Measurements from ENCODE around the gene PTGDR2.

Gene PTGDR2

DNA sequence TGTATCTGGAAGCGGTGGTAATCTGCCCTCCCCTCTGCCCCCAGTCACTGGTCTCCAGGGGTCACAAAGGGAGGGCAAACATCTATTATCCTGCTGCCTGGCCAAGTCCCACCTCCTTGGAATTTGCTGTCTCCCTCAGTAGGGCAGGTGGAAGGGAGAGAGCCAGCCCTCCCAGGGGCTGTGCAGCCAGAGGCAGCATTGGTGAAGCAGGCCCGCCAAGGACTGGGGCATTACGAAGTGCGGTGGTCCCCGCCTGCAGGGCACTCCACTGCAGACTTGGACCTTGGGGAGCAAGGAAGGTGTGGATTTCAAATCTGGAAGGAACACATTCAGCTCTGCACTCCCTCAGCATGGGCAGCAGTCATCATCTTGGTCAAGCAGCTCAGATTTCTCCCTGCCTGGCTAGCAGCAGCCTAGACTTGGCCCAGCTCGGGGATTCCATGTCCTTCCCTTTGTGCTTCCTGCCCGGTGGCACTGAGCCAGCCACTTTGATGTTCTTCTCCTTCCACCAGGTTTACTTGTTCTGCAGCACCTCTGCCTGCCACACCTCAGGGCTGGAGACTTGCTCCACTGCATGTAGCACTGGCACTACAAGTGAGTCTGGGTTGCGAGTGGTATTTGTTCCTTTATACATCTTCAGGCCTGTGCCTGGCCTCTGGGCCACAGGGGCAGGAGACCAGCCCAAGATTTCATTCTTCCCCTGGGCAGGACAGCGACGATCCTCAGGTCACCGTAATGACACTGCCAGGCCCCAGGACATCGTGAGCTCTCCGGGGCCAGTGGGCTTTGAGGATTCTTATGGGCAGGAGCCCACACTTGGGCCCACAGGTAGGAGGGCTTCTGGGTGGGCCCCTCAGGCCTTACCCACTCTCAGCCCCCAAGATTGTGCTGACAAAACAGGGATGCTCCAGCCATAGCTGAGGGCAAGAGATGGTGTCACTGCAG, 18.9 kb upstream of the PTGDR2 start:
- no peak for DNase-seq (ENCODE audit: low read depth)
- TF ChIP-seq, protein P1, sequence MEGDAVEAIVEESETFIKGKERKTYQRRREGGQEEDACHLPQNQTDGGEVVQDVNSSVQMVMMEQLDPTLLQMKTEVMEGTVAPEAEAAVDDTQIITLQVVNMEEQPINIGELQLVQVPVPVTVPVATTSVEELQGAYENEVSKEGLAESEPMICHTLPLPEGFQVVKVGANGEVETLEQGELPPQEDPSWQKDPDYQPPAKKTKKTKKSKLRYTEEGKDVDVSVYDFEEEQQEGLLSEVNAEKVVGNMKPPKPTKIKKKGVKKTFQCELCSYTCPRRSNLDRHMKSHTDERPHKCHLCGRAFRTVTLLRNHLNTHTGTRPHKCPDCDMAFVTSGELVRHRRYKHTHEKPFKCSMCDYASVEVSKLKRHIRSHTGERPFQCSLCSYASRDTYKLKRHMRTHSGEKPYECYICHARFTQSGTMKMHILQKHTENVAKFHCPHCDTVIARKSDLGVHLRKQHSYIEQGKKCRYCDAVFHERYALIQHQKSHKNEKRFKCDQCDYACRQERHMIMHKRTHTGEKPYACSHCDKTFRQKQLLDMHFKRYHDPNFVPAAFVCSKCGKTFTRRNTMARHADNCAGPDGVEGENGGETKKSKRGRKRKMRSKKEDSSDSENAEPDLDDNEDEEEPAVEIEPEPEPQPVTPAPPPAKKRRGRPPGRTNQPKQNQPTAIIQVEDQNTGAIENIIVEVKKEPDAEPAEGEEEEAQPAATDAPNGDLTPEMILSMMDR (IDR thresholded peaks at IDR 0.05; ENCODE audit: control insufficient read depth, extremely low read depth, insufficient read depth): no peak
- no peak overlapping the region for H3K4me3 ChIP-seq (ENCODE audit: low read depth, low read length)

DNA sequence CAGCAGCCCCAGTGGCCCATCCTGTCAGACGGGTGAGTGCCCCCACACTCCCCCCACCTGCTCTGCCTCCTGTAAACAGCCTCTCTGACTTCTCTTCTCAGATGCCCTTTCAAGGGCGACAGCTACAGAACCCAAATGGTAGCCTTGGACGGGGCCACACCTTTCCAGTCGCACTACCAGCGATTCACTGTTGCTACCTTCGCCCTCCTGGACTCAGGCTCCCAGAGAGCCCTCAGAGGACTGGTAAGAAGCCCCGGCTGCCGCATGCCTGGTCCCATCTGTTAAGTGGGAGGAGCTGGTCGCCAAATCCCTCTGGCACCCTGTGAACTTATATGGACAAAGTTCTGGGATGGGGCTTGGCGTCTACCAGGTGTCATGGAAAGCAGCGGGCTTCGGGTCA, 17.8 kb upstream of the PTGDR2 start:
- H3K4me3 ChIP-seq (ENCODE audit: low read depth, low read length): no peak overlapping the region
- TF ChIP-seq, protein P1 (IDR thresholded peaks at IDR 0.05; ENCODE audit: control insufficient read depth, extremely low read depth, insufficient read depth): no peak
- no peak for DNase-seq (ENCODE audit: low read depth)

DNA sequence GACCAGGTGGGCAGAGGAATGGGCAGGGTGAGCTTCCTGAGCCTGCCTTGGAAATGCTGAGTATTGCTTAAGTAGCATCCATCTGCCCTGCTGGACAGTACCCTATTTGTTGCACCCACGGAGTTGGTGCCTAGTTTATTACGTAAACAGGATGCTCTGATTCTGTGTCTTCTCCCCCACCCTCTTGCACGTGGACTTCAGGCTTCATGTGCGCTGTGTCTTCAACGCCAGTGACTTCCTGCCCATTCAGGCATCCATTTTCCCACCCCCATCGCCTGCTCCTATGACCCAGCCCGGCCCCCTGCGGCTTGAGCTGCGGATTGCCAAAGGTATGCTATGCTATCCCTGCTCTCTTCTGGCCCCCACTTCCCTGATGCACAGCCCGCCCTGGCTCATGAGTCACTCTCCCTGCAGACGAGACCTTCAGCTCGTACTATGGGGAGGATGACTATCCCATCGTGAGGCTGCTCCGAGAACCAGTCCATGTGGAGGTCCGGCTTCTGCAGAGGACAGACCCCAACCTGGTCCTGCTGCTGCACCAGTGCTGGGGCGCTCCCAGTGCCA, 17.3 kb upstream of the PTGDR2 start:
- no peak for DNase-seq (ENCODE audit: low read depth)
- no peak overlapping the region for H3K4me3 ChIP-seq (ENCODE audit: low read depth, low read length)
- TF ChIP-seq, protein P1 (IDR thresholded peaks at IDR 0.05; ENCODE audit: control insufficient read depth, extremely low read depth, insufficient read depth): no peak

DNA sequence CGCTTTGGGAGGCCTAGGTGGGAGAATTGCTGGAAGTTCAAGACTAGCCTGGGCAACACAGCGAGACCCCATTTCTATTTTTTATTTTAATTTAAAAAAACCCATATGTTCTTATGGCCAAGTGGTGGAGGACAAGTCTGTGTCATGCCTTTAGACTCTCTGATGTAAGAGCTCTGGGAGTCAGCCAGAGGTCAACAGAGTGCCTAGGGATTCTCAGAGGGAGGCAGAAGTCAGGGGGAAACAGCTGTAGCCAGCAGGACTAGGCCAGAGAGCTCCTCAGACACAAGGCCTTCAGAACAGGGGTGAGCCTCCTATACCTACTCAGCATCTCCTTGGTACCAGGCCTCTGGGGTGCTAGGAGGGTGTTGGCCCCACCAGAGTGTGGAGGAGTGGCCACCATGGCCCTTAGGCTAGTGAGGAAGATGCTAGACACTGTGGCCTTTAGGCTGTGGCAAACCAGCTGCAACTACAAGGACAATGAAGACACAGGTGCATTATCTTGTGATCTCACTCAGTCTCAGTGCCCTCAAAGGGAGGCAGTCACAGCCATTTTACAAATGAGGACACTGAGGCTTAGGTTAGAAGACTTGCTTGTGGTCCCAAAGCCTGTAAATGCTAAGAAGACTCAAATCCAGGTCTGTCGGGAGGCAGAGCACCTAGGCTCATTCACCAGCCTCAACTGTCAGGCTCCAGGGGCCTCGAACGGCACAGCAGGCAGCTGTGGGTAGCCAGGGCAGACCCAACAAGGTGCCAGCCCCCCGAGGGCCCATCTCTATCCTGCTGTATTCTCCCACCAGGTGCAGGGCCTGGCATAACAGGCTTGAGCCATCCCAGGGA, 16.6 kb upstream of the PTGDR2 start:
- no peak for DNase-seq (ENCODE audit: low read depth)
- no peak overlapping the region for H3K4me3 ChIP-seq (ENCODE audit: low read depth, low read length)

DNA sequence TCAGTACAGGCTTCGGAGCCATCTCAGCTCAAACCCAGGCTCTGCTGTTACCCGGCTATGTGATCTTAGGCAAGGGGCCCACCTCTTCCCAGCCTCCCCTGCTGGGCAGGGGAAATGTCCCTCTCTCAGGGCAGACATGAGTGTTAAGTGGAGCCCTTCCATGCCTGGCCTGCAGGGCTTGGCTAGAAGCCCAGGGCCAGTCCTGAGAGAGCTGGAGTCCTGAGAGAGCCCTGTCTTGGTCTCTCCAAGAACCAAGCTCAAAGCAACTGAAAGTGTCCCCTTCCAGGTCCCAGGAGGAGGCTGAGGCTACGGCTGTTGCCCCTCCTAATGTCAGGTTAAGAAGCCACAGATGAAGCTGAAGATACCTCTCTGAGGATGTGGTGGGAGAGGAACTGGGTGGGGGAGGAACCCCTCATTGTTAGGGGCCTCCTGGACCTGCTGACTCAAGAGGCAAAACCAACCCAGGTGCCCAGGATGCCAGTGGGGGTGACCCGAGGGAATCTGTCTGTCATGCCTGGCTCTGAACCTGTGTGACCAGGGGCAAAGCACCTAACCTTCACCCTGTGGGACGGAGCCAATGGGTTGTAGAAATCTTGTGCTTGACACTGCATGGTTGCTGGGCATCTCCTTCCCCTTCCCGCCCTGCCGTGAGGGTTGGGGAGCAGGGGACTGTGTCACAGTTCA, 15.8 kb upstream of the PTGDR2 start:
- no peak overlapping the region for H3K4me3 ChIP-seq (ENCODE audit: low read depth, low read length)
- DNase-seq (ENCODE audit: low read depth): no peak
- TF ChIP-seq, protein P1 (IDR thresholded peaks at IDR 0.05; ENCODE audit: control insufficient read depth, extremely low read depth, insufficient read depth): no peak

More for the DNA sequence above, 16.6 kb upstream of the PTGDR2 start:
- TF ChIP-seq, protein P1 (IDR thresholded peaks at IDR 0.05; ENCODE audit: control insufficient read depth, extremely low read depth, insufficient read depth): no peak

DNA sequence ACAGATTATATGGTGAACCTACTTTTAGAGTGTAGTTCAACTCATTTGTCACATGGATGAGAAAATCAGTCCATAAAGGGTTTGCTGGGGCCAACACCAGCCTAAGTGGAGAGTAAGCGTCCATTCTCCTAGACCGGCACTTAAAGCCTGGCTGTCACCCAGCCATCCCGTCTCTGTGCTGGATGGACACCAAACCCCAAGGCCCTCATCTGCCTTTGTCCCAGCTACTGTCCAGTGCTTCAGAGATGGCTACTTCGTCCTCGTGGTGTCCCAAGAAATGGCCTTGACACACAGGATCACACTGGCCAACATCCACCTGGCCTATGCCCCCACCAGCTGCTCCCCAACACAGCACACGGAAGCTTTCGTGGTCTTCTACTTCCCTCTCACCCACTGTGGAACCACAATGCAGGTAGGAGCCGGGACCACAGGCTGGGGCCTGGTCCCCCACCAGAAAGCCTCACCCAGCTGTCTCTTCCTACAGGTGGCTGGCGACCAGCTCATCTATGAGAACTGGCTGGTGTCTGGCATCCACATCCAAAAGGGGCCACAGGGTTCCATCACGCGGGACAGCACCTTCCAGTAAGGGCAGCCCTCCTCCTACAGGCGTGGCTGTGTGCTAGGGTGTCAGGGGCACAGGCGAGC, 15.1 kb upstream of the PTGDR2 start:
- H3K4me3 ChIP-seq (ENCODE audit: low read depth, low read length): no peak overlapping the region
- DNase-seq (ENCODE audit: low read depth): no peak
- TF ChIP-seq, protein P1 (IDR thresholded peaks at IDR 0.05; ENCODE audit: control insufficient read depth, extremely low read depth, insufficient read depth): no peak

Data from LNCaP clone FGC (cell line).